Heart left ventricle (tissue), 13 donors: ENCODE results near the gene RPS6KB2.

Experiments
- POLR2A ChIP-seq, 2 donors: fragments of 450-650 bp; IDR thresholded peaks; one replicate each; pipeline ENCODE4 v1.6.1; 2017; ENCODE audit warnings: antibody characterized with exemption in 2 of 2, mild to moderate bottlenecking in 2 of 2, moderate library complexity in 2 of 2
- TF ChIP-seq, protein P1 (sequence below), 12 donors: fragments of 200-600 bp; sonication (generic) in 4 of 12; IDR thresholded peaks; one replicate each; pipeline versions ENCODE4 v1.5.0 to v1.8.0; 2018 to 2022; ENCODE audit warnings: antibody characterized with exemption in 12 of 12, mild to moderate bottlenecking in 5 of 12
- donor health status: ischemic (EF 13 %, LVEDD 7.1; RV severe dilation, severe dysfunction).
- donor health status: DM: no; HTN: yes; CAD: no.
- donor health status: DM: no; HTN: no; CAD: no.
- donor health status: ischemic (EF 25% LVEDD 6.9; RV normal size, moderate dysfunction).
- donor health status: ischemic (EF 25% LVEDD 5.7; RV mildly dilated, moderate dysfunction).
- donor health status: ischemic (EF 35%, LVEDD 5.7; RV mildly dilated, moderate dysfunction).
- donor health status: nonischemic (EF 11% LVEDD 7.7; RV severe dilation, severe dysfunction).
- donor health status: DM: yes; HTN: yes; CAD: no.
- donor health status: PGD.
- donor health status: ischemic (EF 29% LVEDD 5.4; RV normal size, mild dysfunction).
- donor health status: nonischemic (EF 23%, LVEDD 6.1; RV moderate dilation, normal function).

- TF ChIP-seq, protein P1, sequence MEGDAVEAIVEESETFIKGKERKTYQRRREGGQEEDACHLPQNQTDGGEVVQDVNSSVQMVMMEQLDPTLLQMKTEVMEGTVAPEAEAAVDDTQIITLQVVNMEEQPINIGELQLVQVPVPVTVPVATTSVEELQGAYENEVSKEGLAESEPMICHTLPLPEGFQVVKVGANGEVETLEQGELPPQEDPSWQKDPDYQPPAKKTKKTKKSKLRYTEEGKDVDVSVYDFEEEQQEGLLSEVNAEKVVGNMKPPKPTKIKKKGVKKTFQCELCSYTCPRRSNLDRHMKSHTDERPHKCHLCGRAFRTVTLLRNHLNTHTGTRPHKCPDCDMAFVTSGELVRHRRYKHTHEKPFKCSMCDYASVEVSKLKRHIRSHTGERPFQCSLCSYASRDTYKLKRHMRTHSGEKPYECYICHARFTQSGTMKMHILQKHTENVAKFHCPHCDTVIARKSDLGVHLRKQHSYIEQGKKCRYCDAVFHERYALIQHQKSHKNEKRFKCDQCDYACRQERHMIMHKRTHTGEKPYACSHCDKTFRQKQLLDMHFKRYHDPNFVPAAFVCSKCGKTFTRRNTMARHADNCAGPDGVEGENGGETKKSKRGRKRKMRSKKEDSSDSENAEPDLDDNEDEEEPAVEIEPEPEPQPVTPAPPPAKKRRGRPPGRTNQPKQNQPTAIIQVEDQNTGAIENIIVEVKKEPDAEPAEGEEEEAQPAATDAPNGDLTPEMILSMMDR (IDR thresholded peaks at IDR 0.05), result no peak
- TF ChIP-seq POLR2A (IDR thresholded peaks at IDR 0.05), result no peak
These were observed 31.5 kb upstream of the RPS6KB2 start for GRCh38 chr11:67396587-67397389.
